ENCODE data around the gene ACSM2A.
"Not testable (repeated sequence)": the region's sequence is repeated elsewhere in the genome, so short reads cannot be mapped to it uniquely, and the experiment has no call there.

The ACSM2A gene

GRCh38 chr16:20459227-20459626 lies 7.9 kb downstream of the ACSM2A start:
- not testable (repeated sequence) for DNase-seq

DNA sequence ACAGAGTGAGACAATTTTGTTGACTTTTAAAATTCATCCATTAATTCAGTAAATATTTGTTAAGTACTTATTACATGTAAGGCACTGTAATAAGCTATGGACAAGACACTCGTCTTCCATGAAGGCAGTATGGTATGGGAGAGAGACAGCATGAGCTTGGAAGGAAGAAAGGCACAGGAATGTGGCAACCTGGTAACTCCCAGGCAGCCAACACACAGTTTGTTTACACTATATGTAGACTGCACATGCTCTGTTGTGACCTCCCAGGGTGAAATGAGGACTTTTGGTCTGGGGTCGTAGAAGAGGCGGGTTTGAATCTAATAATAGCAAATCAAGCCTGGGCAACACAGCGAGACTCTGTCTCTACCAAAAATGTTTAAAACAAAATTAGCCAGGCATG lies 9.0 kb downstream of the ACSM2A start:
- not testable (repeated sequence) for DNase-seq

GRCh38 chr16:20468954-20469353 lies 17.6 kb downstream of the ACSM2A start:
- not testable (repeated sequence) for DNase-seq

DNA sequence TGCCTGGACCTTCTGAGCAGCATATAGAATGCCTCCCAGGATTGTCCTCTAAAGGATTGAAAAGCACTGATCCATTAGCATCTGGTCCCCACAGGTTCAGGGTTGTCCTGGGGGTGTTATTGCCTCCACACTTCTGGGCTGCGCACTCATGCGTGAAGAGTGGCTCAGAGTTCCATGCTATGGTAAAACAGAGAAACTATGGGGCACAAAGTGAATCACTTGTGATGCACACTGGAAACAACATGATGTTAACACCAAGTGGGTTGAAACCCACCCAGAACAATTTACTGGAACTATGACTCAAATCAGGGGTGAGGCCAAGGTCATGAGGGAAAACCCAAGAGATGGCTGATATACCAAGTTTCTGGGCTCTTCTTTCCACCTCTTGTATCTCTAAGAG lies 18.6 kb downstream of the ACSM2A start:
- DNase-seq, result not testable (repeated sequence)

DNA sequence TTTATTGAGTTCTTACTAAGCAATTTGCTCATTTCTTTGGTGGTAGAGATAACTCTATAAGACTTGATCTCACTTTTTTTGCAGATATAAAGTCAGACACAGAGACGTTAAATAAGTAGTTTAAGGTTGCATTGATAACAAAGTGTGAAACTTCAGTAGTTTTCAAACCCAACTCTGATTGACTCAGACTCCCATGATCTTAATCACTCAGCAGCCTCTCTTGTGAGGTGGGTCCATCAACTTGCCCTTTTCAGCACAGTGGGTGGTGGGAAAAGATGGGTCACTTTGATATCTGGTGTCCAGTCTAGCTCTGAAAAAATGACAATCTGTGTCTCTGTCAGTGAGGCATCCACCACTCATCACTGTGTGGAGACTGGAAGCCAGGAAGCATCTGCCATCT lies 19.4 kb downstream of the ACSM2A start:
- DNase-seq, result not testable (repeated sequence)

DNA sequence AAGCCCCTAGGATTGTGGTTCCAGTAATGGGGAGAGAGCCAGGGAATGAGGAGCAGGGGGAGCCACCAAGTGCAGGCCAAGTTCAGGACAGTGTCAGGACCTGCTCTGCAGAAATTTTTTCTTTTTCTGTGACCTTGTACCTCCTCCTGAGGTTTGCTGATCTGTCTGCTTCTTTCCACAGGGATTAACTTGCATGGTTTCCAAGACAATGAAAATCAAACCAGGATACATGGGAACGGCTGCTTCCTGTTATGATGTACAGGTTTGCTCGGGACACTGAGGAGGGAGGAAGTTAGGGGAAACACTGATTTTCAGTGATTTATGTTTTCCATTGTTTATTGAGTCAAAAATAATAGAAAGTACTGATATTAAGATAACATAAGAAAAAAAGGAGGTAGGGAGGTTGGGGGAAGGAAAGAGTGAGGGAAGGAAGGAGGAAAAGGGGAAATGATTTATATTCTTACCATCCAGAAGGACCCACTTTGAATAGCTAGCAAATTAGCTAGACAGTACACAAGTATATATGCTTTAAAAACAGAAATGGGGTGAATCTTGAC lies 25.9 kb downstream of the ACSM2A start:
- DNase-seq, result not testable (repeated sequence)

DNA sequence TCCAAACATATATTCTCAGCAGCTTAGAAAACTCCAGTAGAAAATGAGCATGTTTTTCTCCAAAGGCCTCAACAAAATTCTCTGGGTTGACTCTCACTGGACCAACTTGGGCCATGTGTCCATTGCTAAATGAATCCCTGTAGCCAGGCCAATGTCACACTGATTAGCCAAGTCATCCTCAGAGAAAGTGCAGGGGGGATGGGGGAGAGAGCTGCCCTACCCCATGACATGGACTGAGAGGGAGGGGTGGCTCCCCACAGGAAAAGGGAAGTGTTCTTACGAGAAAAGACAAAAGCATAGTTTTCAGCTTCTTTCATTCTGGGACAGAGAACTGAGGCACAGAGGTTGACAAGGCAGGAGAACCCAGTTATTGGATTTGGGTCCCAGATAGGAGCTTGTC lies 32.7 kb downstream of the ACSM2A start:
- not testable (repeated sequence) for DNase-seq

DNA sequence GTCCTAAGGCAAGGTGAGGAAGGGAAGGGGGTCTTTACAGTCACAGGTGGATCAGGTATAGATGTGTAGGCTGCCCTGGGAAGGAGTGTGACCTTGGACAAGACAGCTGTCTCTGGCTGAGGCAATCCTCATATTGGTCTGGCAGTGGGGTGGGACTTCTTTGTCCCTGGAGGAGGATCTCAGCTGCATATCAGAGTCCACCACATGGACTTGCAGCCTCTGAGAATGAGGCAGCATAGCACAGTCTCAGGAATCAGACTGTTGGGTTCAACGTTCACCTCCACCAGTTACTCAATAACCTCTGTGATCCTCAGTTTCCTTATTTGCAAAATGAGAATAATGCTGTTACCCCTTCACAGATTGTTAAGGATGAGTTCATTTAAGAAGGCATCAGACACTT lies 33.4 kb downstream of the ACSM2A start:
- no peak for DNase-seq

- no peak for DNase-seq
These were observed 34.1 kb downstream of the ACSM2A start for GRCh38 chr16:20485408-20485807.

GRCh38 chr16:20490994-20491393 lies 39.7 kb downstream of the ACSM2A start:
- not testable (repeated sequence) for DNase-seq

GRCh38 chr16:20491448-20491847 lies 40.1 kb downstream of the ACSM2A start:
- not testable (repeated sequence) for DNase-seq

DNA sequence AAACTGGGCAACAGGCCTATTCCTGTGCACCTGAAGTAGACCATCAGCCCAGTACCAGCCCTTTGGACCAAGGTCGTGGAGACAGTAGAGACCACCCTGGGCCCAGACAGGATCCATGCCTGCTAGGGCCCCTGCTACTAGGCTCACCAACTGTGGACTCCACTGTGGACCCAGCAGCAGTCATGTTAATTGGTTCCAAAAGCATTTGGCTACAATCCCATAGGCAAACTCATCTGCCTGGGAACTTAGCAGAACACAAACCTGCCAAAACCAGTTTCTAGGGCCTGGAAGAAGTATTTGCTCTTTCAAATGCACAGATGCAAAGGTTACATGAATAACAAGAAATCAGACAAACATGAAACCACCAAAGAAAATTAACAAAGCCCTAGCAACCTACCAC lies 53.1 kb downstream of the ACSM2A start:
- no peak for DNase-seq

- DNase-seq, result no peak
These were observed 56.0 kb downstream of the ACSM2A start for GRCh38 chr16:20507280-20507679.

DNA sequence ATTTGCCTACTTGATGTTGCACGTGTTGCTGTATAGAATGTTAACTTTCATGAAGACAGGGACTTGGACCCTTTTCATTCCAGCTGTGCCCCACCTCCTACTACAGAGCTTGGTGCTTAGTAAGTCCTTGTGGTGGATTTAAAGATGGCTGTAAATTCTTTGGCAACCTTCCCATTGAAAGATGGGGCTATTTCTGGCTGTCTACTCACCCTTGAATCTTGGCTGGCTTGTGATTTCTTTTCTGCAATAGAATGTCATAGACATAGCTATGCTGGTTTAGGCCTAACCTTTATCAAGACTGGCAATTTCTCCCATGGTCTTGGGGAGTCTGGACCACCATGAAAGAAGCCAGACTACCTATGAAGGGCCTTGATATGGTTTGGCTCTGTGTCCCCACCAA lies 59.0 kb downstream of the ACSM2A start:
- no peak for DNase-seq

DNA sequence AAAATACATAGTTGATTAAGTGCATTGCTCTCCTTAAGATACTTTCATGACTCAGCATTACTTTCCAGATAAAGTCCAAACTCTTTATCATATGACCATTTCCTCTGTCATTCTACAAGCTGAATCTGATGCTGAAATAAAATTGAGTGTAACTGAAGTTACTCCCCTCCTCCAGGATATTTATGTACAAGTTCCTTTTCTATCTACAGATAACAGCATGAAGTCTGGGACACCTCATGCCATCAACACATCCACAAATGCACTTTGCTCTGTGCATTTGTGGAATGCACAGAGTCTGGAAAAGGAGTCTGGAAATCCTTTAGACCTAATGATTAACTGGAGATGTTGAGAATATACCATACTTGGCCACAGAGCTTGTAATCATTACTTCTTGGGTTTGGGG lies 64.4 kb downstream of the ACSM2A start:
- DNase-seq, result no peak

DNA sequence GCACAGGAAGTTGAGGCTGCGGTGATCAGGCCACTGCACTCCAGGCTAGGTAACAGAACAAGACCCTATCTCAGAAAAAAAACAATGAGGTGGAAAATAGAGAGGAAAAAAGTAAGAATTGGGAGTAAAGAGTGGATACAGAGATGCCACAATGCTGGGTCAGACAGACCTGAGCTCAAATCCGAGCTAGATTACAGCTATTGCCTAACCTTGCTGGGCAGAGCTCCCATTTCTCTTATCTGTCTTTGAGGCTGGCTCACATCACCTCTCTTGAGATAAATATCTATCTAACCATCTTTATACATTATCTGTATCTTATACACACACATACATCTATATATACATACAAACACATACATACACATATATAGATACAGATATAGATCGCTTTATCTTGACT lies 65.8 kb downstream of the ACSM2A start:
- no peak for DNase-seq

- no peak for DNase-seq
These were observed 67.9 kb downstream of the ACSM2A start for GRCh38 chr16:20519231-20519630.

- DNase-seq, result no peak
These were observed 68.8 kb downstream of the ACSM2A start for GRCh38 chr16:20520103-20520502.

- not testable (repeated sequence) for DNase-seq
These were observed 80.5 kb downstream of the ACSM2A start for GRCh38 chr16:20531795-20532194.

- DNase-seq, result not testable (repeated sequence)
These were observed 81.0 kb downstream of the ACSM2A start for GRCh38 chr16:20532284-20532792.

- DNase-seq, result not testable (repeated sequence)
These were observed 85.3 kb downstream of the ACSM2A start for GRCh38 chr16:20536669-20537068.

All from NCI-H510A (cell line).